ENCODE measurements around the gene ID3.

DNA sequence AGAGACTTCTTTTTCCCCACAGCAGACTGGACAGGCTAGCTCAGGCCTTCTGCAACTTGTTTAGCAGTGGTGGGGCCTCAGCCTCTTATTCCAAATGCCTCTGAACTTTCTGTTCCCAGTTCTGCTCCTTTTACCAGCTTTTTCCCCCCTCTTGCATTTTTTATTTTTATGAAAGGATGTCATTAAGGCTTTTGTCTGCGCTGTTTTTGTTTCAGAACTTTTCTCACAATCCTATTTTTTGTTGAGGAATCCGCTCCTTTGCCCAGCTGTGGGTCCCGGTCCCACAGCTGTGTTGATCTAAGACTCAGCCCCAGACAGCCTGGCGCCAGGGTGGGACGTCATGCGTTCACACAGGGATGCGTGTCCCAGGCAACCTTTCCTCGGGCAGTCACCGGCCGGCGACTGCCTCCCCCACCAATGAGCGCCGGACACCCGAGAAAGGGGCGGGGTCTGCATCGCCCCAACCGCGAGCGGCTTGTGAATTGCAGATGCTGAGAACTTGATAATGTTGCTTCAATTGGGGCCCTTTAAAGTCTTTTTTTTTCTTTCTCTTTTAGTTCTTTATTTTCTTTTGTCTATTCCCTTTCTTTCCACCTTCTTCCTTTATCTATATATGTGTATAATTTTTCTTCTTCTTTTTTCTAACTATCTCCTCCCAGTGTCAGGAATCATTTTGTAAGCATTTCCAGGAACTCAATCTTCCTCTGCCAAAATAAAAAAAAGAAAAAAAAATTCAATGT lies 3.0 kb upstream of the ID3 start:
- TF ChIP-seq POLR2A (IDR thresholded peaks at IDR 0.05; ENCODE audit: low read depth, low read length) (no peak), TAF1 (IDR thresholded peaks at IDR 0.05; ENCODE audit: borderline replicate concordance, low read depth, low read length) (no peak), POLR2AphosphoS5 (IDR thresholded peaks at IDR 0.05; ENCODE audit: low read depth, low read length) (no peak)
